ENCODE results near the gene VTI1A. TPM values are rescaled to one million over a fixed set of nuclear protein-coding genes. Genes with fewer than 3 reads are reported as not detected.
"Not testable (repeated sequence)": the region's sequence is repeated elsewhere in the genome, so short reads cannot be mapped to it uniquely, and the experiment has no call there.

VTI1A gene
- total RNA-seq, 1 experiment from 2014 or later: 28.6 TPM

DNA sequence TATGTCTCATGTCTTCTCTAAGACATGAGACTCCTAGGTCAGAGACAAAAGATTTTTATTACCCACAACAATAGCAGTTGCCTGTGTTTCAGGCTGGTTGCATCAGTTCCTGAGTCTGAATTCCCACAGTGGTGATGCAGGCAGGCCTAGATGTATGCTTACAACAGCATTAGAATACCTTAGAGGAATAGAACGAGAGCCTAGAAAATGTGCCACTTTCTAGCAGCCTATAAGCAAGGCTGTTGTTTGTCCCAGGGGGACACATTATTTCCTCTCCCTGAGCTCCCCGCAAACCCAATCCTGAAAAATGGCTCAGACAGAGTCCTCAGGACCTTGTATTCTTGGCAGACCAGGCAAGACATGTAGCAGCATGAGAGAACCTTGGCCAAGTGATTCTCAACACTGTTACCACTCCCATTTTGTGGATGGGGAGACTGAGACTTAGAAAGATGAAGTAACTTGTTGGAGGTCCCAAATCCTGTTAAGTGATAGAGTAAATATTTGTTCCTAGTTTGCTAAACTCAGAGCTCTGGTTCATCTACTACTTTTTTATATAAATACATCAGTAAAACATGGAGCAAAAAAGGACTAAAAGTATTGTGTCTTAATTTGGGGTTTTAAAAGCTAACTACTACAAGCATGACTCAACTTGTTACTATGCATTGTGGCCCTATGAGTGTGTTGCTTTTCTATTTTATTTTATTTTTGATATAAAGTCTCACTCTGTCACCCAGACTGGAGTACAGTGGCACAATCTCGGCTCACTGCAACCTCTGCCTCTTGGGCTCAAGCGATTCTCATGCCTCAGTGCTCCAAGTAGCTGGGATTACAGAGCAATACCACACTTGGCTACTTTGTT, 14.2 kb downstream of the VTI1A start:
- intact Hi-C loops (cut with micrococcal nuclease; ENCODE audit: unreplicated experiment): no loop called here
- Mint-ChIP-seq H3K36me3 (ENCODE audit: insufficient read depth, unreplicated experiment) (no peaks in the 10 kb centered on the region), H3K27me3 (ENCODE audit: unreplicated experiment) (no peaks in the 10 kb centered on the region), H3K4me3 (ENCODE audit: low read depth, unreplicated experiment) (no peak overlapping the region), H3K9me3 (ENCODE audit: low read depth, unreplicated experiment) (no peaks in the 10 kb centered on the region), H3K27ac (ENCODE audit: unreplicated experiment) (peak overlapping the region; percentile 34), H3K4me1 (ENCODE audit: low read depth, unreplicated experiment) (no peaks in the 10 kb centered on the region)
- no TSS peak for BruUV-seq (replicated peaks)
- DNase-seq: no peak
- CTCF ChIA-PET: interaction anchor here (0.6 to 0.7 kb wide), 2 partner anchors 9 to 1522 kb away, joined by 3 to 5 read pairs; no protein-coding TSS in a partner anchor
- TF ChIP-seq, protein P1, sequence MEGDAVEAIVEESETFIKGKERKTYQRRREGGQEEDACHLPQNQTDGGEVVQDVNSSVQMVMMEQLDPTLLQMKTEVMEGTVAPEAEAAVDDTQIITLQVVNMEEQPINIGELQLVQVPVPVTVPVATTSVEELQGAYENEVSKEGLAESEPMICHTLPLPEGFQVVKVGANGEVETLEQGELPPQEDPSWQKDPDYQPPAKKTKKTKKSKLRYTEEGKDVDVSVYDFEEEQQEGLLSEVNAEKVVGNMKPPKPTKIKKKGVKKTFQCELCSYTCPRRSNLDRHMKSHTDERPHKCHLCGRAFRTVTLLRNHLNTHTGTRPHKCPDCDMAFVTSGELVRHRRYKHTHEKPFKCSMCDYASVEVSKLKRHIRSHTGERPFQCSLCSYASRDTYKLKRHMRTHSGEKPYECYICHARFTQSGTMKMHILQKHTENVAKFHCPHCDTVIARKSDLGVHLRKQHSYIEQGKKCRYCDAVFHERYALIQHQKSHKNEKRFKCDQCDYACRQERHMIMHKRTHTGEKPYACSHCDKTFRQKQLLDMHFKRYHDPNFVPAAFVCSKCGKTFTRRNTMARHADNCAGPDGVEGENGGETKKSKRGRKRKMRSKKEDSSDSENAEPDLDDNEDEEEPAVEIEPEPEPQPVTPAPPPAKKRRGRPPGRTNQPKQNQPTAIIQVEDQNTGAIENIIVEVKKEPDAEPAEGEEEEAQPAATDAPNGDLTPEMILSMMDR (IDR thresholded peaks at IDR 0.05; ENCODE audit: unreplicated experiment): no peak

DNA sequence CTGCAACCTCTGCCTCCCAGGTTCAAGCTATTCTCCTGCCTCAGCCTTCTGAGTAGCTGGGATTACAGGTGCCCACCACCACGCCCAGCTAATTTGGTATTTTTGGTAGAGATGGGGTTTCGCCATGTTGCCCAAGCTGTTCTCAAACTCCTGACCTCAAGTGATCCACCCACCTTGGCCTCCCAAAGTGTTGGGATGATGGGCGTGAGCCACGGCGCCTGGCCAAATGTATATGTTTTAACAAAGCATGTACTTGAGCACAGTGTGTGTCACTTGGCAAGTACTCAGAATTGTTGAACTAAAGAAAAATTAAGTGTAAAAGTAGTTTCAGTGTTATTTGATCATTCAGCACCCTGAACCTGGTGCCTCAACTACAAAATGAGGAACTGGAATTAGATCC, 17.1 kb downstream of the VTI1A start:
- H3K9me3 Mint-ChIP-seq (ENCODE audit: low read depth, unreplicated experiment); CTCF ChIA-PET; intact Hi-C loops (cut with micrococcal nuclease; ENCODE audit: unreplicated experiment); BruUV-seq (replicated peaks); H3K36me3 Mint-ChIP-seq (ENCODE audit: insufficient read depth, unreplicated experiment); H3K4me1 Mint-ChIP-seq (ENCODE audit: low read depth, unreplicated experiment); H3K4me3 Mint-ChIP-seq (ENCODE audit: low read depth, unreplicated experiment); H3K27ac Mint-ChIP-seq (ENCODE audit: unreplicated experiment); H3K27me3 Mint-ChIP-seq (ENCODE audit: unreplicated experiment); DNase-seq: not testable (repeated sequence)

DNA sequence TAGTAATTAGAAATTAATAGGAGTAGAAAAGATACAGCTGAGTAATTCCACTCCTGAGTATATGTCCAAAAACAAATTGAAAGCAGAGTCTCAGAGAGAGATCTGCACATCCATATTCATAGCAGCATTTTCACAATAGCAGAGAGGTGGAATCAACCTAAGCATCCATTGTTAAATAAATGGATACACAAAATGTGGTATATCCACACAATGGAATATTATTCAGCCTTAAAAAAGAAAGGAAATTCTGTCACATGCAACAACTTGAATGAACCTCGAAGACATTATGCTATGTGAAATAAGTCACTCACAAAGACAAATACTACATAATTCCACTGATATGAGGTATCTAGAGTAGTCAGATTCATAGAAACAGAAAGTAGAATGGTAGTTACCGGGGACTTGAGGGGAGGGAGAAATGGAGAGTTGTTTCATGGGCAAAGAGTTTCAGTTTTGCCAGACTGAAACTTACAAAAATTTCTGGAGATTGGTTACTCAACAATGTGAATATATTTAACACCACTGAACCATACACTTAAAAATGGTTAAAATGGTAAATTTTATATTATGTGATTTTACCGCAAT, 18.4 kb downstream of the VTI1A start:
- CTCF ChIA-PET: no interaction called here
- intact Hi-C loops (cut with micrococcal nuclease; ENCODE audit: unreplicated experiment): no loop called here
- BruUV-seq (replicated peaks): no TSS peak
- Mint-ChIP-seq H3K27ac (ENCODE audit: unreplicated experiment) (no peak overlapping the region), H3K4me3 (ENCODE audit: low read depth, unreplicated experiment) (no peak overlapping the region), H3K4me1 (ENCODE audit: low read depth, unreplicated experiment) (no peaks in the 10 kb centered on the region), H3K27me3 (ENCODE audit: unreplicated experiment) (no peaks in the 10 kb centered on the region), H3K9me3 (ENCODE audit: low read depth, unreplicated experiment) (no peaks in the 10 kb centered on the region), H3K36me3 (ENCODE audit: insufficient read depth, unreplicated experiment) (no peaks in the 10 kb centered on the region)
- no peak for DNase-seq
- TF ChIP-seq, protein P1 (IDR thresholded peaks at IDR 0.05; ENCODE audit: unreplicated experiment): no peak

DNA sequence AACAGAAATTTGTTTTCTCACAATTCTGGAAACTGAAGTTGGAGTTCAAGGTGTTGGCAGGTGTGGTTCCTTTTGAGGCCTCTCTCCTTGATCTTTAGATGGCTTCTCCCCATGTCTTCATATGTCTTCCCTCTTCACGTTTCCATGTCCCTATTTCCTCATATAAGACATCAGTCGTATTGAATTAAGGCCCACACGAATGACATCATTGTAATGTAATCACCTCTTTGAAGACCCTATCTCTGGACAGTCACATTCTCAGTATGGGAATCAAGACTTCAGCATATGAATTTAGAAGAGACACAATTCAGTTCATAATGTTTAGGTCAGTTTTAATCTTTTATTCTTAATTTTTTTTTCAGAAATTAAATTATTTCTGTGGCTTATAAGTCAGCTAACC, 19.8 kb downstream of the VTI1A start:
- no TSS peak for BruUV-seq (replicated peaks)
- H3K4me1 Mint-ChIP-seq (ENCODE audit: low read depth, unreplicated experiment): no peaks in the 10 kb centered on the region
- CTCF ChIA-PET: no interaction called here
- H3K9me3 Mint-ChIP-seq (ENCODE audit: low read depth, unreplicated experiment): no peaks in the 10 kb centered on the region
- no peaks in the 10 kb centered on the region for H3K27me3 Mint-ChIP-seq (ENCODE audit: unreplicated experiment)
- no peak for DNase-seq
- H3K27ac Mint-ChIP-seq (ENCODE audit: unreplicated experiment): no peak overlapping the region
- H3K4me3 Mint-ChIP-seq (ENCODE audit: low read depth, unreplicated experiment): no peak overlapping the region
- TF ChIP-seq, protein P1 (IDR thresholded peaks at IDR 0.05; ENCODE audit: unreplicated experiment): no peak
- intact Hi-C loops (cut with micrococcal nuclease; ENCODE audit: unreplicated experiment): no loop called here
- H3K36me3 Mint-ChIP-seq (ENCODE audit: insufficient read depth, unreplicated experiment): no peaks in the 10 kb centered on the region

Data from Calu3 (cell line).